Limb (tissue), 2 donors: ENCODE measurements around the gene ARMH1.
A peak's percentile ranks its signal among the peaks of the same experiment; 100 is the strongest.

Experiments used
- DNase-seq, 2 donors: peaks; one replicate each; pipeline ENCODE4 v3.0.0-alpha.2; 2016; ENCODE audit errors: extremely low spot score in 2 of 2

The ARMH1 gene

GRCh38 chr1:44670751-44671640 is 3.5 kb upstream of the ARMH1 start:
- DNase-seq = no peak

- peak; percentile 19 to 44 for DNase-seq
Observed at GRCh38 chr1:44672254-44672955, 2.1 kb upstream of the ARMH1 start.

DNA sequence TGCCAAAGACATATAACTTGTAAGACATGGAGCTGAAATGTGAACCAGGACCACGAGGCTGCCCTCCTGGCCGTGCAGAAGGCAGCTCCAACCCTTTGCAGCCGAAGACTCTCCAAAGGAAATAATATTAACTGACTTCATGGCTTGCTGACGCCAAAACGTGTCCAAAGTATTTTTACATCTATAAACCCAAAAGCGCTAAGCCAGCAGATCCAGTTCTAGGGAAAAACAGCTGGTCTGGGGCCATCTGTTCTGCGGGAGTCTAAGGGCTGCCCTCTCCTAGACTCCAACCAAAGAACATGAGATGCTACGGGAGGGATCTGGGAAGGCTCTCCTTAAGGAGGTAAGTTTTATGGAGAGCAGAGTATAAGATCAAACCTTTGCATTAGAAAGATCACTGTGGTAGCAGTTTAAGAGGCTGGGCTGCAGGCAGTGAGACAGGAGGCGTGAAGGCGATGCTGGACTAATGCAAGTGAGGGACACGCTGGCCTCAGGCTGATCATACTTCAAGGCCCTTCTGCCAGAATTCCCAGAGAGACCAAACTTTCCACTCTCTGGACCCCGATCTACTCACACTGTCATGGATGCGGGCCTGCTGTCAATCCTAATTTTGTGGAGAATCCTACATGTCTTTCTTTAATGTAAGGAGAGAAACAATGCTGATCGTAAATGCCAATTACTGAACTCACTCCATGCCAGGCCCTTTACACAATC is 1.4 kb upstream of the ARMH1 start:
- DNase-seq = peak in 1 of 2 donors; percentile 27

- DNase-seq = no peak
Observed at GRCh38 chr1:44673675-44674112, 820 bp upstream of the ARMH1 start.

- no peak for DNase-seq
Observed at GRCh38 chr1:44675186-44675585, 672 bp downstream of the ARMH1 start.

DNA sequence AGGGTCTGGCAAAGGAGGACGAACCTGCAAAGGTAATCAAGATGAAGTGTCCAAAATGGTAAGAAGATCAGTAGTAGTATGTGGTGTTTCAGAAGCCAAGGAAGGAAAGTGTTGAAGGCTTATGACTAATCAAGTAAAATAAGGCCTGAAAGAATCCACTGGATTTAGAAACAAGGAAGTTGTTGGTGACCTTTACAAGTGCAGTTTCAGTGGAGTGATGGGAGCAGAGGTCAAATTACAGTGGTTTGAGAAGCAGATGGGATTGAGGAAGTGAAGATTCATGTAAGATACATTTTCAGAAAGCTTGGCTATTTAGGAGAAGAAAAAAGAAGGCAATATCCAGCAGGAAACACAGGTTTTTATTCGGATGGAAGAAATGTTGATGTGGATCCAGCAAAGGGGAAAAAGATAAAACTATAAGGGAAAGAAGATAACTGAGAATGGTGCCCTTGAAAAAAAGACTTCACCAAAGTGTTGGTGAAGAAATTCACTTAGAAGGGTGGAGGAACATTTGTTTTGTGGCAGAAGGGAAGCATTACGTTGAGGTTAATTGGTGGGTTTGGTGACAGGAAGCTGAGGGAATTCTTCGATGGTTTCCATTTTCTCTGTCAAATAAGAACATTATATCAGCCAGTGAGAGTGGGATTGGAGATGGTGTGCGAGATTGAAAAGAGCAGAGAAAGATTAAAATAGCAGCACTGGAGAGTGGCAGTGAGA is 2.1 kb downstream of the ARMH1 start:
- DNase-seq = no peak

GRCh38 chr1:44677201-44677766 is 2.8 kb downstream of the ARMH1 start:
- no peak for DNase-seq

- DNase-seq = no peak
Observed at GRCh38 chr1:44678120-44678519, 3.6 kb downstream of the ARMH1 start.

DNA sequence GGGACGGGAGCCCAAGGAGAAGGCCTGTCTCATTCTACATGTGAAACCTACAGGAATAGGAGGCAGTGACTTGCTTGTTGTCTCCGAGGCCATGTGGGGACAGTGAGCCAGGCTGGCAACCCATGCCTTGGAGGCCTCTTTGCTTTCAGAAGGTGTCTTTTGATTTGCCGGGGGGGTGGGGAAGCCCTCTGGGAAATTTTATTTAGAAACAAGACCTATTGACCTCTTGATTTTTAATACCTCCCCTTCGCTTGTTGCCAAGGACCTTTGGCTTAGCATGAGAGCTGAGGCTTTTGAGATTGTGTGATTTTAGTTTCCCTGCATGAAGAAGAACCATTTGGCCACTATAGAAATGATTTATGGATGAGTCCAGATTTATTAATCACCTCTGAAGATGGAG is 4.1 kb downstream of the ARMH1 start:
- no peak for DNase-seq

GRCh38 chr1:44679468-44679867 is 5.0 kb downstream of the ARMH1 start:
- no peak for DNase-seq

- no peak for DNase-seq
Observed at GRCh38 chr1:44681905-44682882, 7.7 kb downstream of the ARMH1 start.

GRCh38 chr1:44682883-44683265 is 8.4 kb downstream of the ARMH1 start:
- DNase-seq = no peak

GRCh38 chr1:44684525-44684924 is 10.0 kb downstream of the ARMH1 start:
- no peak for DNase-seq

- DNase-seq = no peak
Observed at GRCh38 chr1:44685218-44685617, 10.7 kb downstream of the ARMH1 start.

GRCh38 chr1:44685881-44686280 is 11.4 kb downstream of the ARMH1 start:
- no peak for DNase-seq

DNA sequence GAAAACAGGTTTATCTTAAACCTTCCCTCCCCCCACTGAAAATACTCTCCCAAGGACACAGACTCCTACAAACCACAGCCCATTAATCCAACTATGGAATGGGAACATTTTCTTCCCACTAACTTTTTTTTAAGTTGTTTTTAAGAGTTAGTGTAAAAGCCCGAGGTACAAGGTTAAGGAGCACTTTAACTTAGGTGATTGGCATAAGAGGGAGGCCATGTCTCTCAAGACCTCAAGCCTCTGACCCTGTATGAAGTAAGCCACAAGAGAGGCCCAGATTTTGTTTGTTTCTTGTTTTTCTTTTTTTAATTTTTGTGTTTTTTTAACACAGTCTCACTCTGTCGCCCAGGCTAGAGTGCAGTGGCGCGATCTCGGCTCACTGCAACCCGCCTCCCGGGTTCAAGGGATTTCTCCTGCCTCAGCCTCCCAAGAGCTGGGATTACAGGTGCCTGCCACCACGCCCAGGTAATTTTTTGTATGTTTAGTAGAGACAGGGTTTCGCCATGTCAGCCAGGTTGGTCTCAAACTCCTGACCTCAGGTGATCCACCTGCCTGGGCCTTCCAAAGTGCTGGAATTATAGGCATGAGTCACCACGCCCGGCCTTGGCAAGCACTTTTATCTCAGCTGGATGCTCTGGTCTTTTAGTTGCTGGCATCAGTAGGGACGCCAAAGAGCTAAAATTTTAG is 14.4 kb downstream of the ARMH1 start:
- DNase-seq = no peak

- no peak for DNase-seq
Observed at GRCh38 chr1:44689447-44689765, 14.9 kb downstream of the ARMH1 start.

GRCh38 chr1:44693159-44693558 is 18.6 kb downstream of the ARMH1 start:
- no peak for DNase-seq

DNA sequence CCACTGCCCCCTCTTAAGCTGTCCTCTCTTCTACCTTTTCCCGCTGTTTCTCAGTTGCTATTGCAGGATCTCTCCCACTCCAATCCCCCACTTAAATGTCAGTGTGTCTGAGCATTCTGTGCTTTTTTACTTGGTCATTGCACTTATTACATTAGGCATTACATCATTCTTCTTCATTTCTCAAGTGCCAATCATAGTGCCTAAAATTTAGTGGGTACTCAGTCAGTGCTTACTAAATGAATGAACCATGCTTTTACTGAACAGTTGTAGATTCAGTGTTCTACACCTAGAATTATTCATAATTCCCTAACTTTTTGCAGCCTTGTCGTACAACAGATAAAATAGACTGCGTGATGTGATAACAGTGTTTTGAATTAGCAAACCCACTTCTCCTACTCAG is 19.4 kb downstream of the ARMH1 start:
- no peak for DNase-seq
